H9 (cell line): Measurements from ENCODE around the gene ALPI. TPM values are rescaled to one million over a fixed set of nuclear protein-coding genes. Genes with fewer than 3 reads are reported as not detected.

Source experiments
- DNase-seq: peaks from one replicate; pipeline ENCODE4 v3.0.0-alpha.2; 2017
- H2AFZ ChIP-seq: one replicate; pipeline ENCODE4 v1.6.1; 2013; ENCODE audit warnings: mild to moderate bottlenecking, low read length, control low read depth, moderate library complexity
- H2AK5ac ChIP-seq: 2 replicates; pipeline ENCODE4 v1.6.1; 2013; ENCODE audit warnings: low read length, control low read depth, mixed read lengths; ENCODE audit not compliant: insufficient read length
- H2BK120ac ChIP-seq: one replicate; pipeline ENCODE4 v1.6.1; 2013; ENCODE audit warnings: low read depth, mild to moderate bottlenecking, low read length, control low read depth, inconsistent platforms; ENCODE audit not compliant: poor library complexity, severe bottlenecking
- H2BK12ac ChIP-seq: 2 replicates; pipeline ENCODE4 v1.6.1; 2013; ENCODE audit warnings: low read length, control low read depth, mixed read lengths, low read depth; ENCODE audit not compliant: insufficient read length
- H2BK15ac ChIP-seq: 2 replicates; pipeline ENCODE4 v1.6.1; 2013; ENCODE audit warnings: low read depth, low read length, control low read depth
- H2BK20ac ChIP-seq: one replicate; pipeline ENCODE4 v1.6.1; 2013; ENCODE audit warnings: low read depth, mild to moderate bottlenecking, low read length, control low read depth, inconsistent platforms; ENCODE audit not compliant: poor library complexity, severe bottlenecking
- H2BK5ac ChIP-seq: 2 replicates; pipeline ENCODE4 v1.6.1; 2013; ENCODE audit warnings: low read length, control low read depth, mixed read lengths; ENCODE audit not compliant: insufficient read length
- H3K14ac ChIP-seq: 2 replicates; pipeline ENCODE4 v1.6.1; 2013; ENCODE audit warnings: low read length, control low read depth; ENCODE audit not compliant: insufficient read depth
- H3K18ac ChIP-seq: 2 replicates; pipeline ENCODE4 v1.6.1; 2013; ENCODE audit warnings: low read depth, mild to moderate bottlenecking, mixed read lengths, low read length, control low read depth; ENCODE audit not compliant: insufficient read length
- H3K23ac ChIP-seq: 2 replicates; pipeline ENCODE4 v1.6.1; 2013; ENCODE audit warnings: low read length, control low read depth, mixed read lengths, low read depth; ENCODE audit not compliant: insufficient read length
- H3K23me2 ChIP-seq: 2 replicates; pipeline ENCODE4 v1.6.1; 2013; ENCODE audit warnings: low read depth, mild to moderate bottlenecking, mixed read lengths, low read length, control low read depth; ENCODE audit not compliant: insufficient read length, poor library complexity, severe bottlenecking
- H3K27ac ChIP-seq: 2 replicates; pipeline ENCODE4 v1.5.1; 2013; ENCODE audit warnings: low read length, control low read depth, mixed read lengths, low read depth; ENCODE audit not compliant: insufficient read length
- H3K27me3 ChIP-seq: 2 replicates; pipeline ENCODE4 v1.6.1; 2013; ENCODE audit warnings: low read length, control low read depth, inconsistent platforms; ENCODE audit not compliant: insufficient read depth
- H3K4ac ChIP-seq: 2 replicates; pipeline ENCODE4 v1.6.1; 2013; ENCODE audit warnings: low read depth, mild to moderate bottlenecking, control low read depth, inconsistent platforms, low read length, moderate library complexity
- H3K4me1 ChIP-seq: 2 replicates; pipeline ENCODE4 v1.6.1; 2013; ENCODE audit warnings: low read length, control low read depth, inconsistent platforms; ENCODE audit not compliant: insufficient read depth
- H3K4me2 ChIP-seq: 2 replicates; pipeline ENCODE4 v1.6.1; 2013; ENCODE audit warnings: low read length, control low read depth, mixed read lengths; ENCODE audit not compliant: insufficient read length, insufficient read depth
- H3K56ac ChIP-seq: 2 replicates; pipeline ENCODE4 v1.6.1; 2013; ENCODE audit warnings: low read depth, mild to moderate bottlenecking, mixed read lengths, low read length, control low read depth; ENCODE audit not compliant: insufficient read length
- H3K79me1 ChIP-seq: 2 replicates; pipeline ENCODE4 v1.6.1; 2013; ENCODE audit warnings: low read depth, mild to moderate bottlenecking, moderate library complexity, low read length, control low read depth, inconsistent platforms; ENCODE audit not compliant: insufficient read depth, poor library complexity, severe bottlenecking
- H3K79me2 ChIP-seq: 2 replicates; pipeline ENCODE4 v1.6.1; 2013; ENCODE audit warnings: low read length, control low read depth, inconsistent platforms; ENCODE audit not compliant: insufficient read depth
- H3K9ac ChIP-seq: 2 replicates; pipeline ENCODE4 v1.6.1; 2013; ENCODE audit warnings: low read length, control low read depth, mixed read lengths; ENCODE audit not compliant: insufficient read length; ENCODE audit errors: extremely low read depth
- H3K9me3 ChIP-seq: one replicate; pipeline ENCODE4 v1.6.1; 2013; ENCODE audit warnings: low read depth, low read length, inconsistent platforms; ENCODE audit not compliant: control insufficient read depth
- H3T11ph ChIP-seq: one replicate; pipeline ENCODE4 v1.6.1; 2013; ENCODE audit warnings: mild to moderate bottlenecking, low read length, control low read depth, inconsistent platforms
- H4K20me1 ChIP-seq: one replicate; pipeline ENCODE4 v1.6.1; 2013; ENCODE audit not compliant: control insufficient read depth, insufficient read length, insufficient read depth
- H4K5ac ChIP-seq: 2 replicates; pipeline ENCODE4 v1.6.1; 2013; ENCODE audit warnings: low read depth, mild to moderate bottlenecking, mixed read lengths, low read length, control low read depth; ENCODE audit not compliant: insufficient read length
- H4K8ac ChIP-seq: replicated peaks from 2 replicates; pipeline ENCODE4 v1.6.1; 2013; ENCODE audit warnings: low read length, control low read depth, mixed read lengths, low read depth; ENCODE audit not compliant: insufficient read length
- H4K91ac ChIP-seq: 2 replicates; pipeline ENCODE4 v1.6.1; 2013; ENCODE audit warnings: low read depth, mild to moderate bottlenecking, moderate library complexity, mixed read lengths, low read length, control low read depth; ENCODE audit not compliant: insufficient read length
- H3K27ac Mint-ChIP-seq, 3 experiments: 2 replicates in 2 of 3; 3 replicates in 1 of 3; pipeline ENCODE4 v1.8.0; 2020 to 2021; ENCODE audit warnings: mixed read lengths in 3 of 3, mild to moderate bottlenecking in 1 of 3, moderate library complexity in 1 of 3
- H3K27me3 Mint-ChIP-seq: 2 replicates; pipeline ENCODE4 v1.8.0; 2021; ENCODE audit warnings: low read depth, mild to moderate bottlenecking, moderate library complexity, mixed read lengths
- H3K36me3 Mint-ChIP-seq, 3 experiments: 2 replicates in 2 of 3; 3 replicates in 1 of 3; pipeline ENCODE4 v1.8.0; 2020 to 2021; ENCODE audit warnings: low read depth in 3 of 3, mixed read lengths in 3 of 3; ENCODE audit not compliant: insufficient read depth in 1 of 3
- H3K4me1 Mint-ChIP-seq, 2 experiments: 2 replicates each; pipeline ENCODE4 v1.8.0; 2020; ENCODE audit warnings: mixed read lengths in 2 of 2
- H3K4me3 Mint-ChIP-seq, 2 experiments: 2 replicates in 1 of 2; 3 replicates in 1 of 2; pipeline ENCODE4 v1.8.0; 2020 to 2021; ENCODE audit warnings: mild to moderate bottlenecking in 2 of 2, mixed read lengths in 2 of 2, moderate library complexity in 1 of 2
- H3K9me3 Mint-ChIP-seq, 2 experiments: 2 replicates in 1 of 2; 3 replicates in 1 of 2; pipeline ENCODE4 v1.8.0; 2020; ENCODE audit warnings: mild to moderate bottlenecking in 2 of 2, mixed read lengths in 2 of 2, moderate library complexity in 1 of 2
- WGBS: extraction: QIAGEN DNeasy Blood & Tissue Kit; methylation state at CpG from one replicate; pipeline ENCODE4 v1.1.7; 2013; ENCODE audit warnings: missing lambda C conversion rate, low lambda C conversion rate, mixed read lengths; ENCODE audit not compliant: insufficient read length; ENCODE audit errors: extremely low coverage; 5-methylcytosine and 5-hydroxymethylcytosine counted together
- total RNA-seq: library from RNA; stranded (reverse); gene quantifications from 2 replicates; pipeline ENCODE4 v1.2.1, GENCODE V29; 2021
- TF ChIP-seq, protein P1 (sequence below): fragments of 200-600 bp; sonication (generic); conservative IDR thresholded peaks from 3 replicates; pipeline ENCODE4 v1.8.0; 2021; ENCODE audit warnings: antibody characterized with exemption, mild to moderate bottlenecking

Gene ALPI
- total RNA-seq, 1 experiment from 2014 or later = not detected

DNA sequence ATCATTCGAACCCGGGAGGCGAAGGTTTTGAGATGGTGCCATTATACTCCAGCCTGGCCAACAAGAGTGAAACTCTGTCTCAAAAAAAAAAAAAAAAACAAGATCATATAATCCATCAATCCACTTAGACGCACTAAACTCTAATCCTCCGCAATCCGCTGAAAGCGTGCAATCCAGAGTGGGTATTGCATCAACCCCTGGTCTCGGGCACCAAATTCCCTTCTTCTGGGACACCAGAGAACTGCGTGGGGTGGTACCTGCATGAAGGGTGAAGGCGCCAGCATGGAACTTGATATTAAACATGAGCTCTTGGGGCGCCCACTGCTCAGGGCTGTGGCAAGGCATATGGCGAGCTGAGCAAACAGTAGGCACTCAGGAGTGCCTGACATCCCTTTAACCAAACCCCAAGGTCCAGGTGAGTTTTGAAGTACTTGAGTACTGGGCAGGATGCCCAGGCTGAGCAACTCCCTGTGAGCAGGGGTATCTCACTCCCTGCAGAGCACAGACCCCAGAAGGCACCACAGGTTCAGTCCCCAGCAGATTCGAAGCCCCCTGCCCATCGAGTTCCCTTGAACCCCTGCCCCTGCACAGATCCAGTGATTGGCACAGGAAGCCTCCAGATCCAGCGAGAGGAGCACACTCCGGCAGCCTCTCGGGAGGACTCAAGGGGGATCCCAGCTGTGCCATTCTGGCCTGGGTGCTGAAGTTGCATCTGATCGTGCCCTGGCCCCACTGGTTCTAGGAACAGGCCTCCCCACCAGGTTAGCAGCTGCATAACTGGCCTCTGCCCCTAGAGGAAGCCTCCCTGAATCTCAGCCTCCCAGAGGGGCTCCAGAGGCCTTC lies 8.0 kb downstream of the ALPI start:
- no CpG with 5 or more reads among the region's 18 CpGs for WGBS
- no peak overlapping the region for H2AK5ac ChIP-seq
- H4K8ac ChIP-seq = no peak overlapping the region
- H3K4ac ChIP-seq = no peak overlapping the region
- H3K27me3 ChIP-seq = no peaks in the 10 kb centered on the region
- H3T11ph ChIP-seq = no peak overlapping the region
- no peaks in the 10 kb centered on the region for H3K9me3 Mint-ChIP-seq
- H3K36me3 Mint-ChIP-seq = no peaks in the 10 kb centered on the region
- H3K27me3 Mint-ChIP-seq = peaks cover 41% of the 10 kb centered on the region
- no peak for DNase-seq
- no peak overlapping the region for H3K14ac ChIP-seq
- no peak overlapping the region for H3K4me3 Mint-ChIP-seq
- H3K4me1 Mint-ChIP-seq = no peaks in the 10 kb centered on the region
- no peak overlapping the region for H3K23ac ChIP-seq
- no peak overlapping the region for H2BK15ac ChIP-seq
- no peaks in the 10 kb centered on the region for H4K20me1 ChIP-seq
- H2BK5ac ChIP-seq = no peak overlapping the region
- H3K9ac ChIP-seq = no peak overlapping the region
- H2BK20ac ChIP-seq = no peak overlapping the region
- H3K27ac Mint-ChIP-seq = no peak overlapping the region
- H2BK120ac ChIP-seq = no peak overlapping the region
- H3K27ac ChIP-seq = no peak overlapping the region
- no peaks in the 10 kb centered on the region for H3K4me1 ChIP-seq
- H3K79me1 ChIP-seq = no peaks in the 10 kb centered on the region
- no peak overlapping the region for H4K91ac ChIP-seq
- H3K18ac ChIP-seq = no peak overlapping the region
- H3K23me2 ChIP-seq = no peaks in the 10 kb centered on the region
- no peak overlapping the region for H2BK12ac ChIP-seq
- H2AFZ ChIP-seq = no peak overlapping the region
- no peaks in the 10 kb centered on the region for H3K9me3 ChIP-seq
- H3K56ac ChIP-seq = no peak overlapping the region
- no peaks in the 10 kb centered on the region for H3K79me2 ChIP-seq
- H4K5ac ChIP-seq = no peak overlapping the region
- TF ChIP-seq, protein P1, sequence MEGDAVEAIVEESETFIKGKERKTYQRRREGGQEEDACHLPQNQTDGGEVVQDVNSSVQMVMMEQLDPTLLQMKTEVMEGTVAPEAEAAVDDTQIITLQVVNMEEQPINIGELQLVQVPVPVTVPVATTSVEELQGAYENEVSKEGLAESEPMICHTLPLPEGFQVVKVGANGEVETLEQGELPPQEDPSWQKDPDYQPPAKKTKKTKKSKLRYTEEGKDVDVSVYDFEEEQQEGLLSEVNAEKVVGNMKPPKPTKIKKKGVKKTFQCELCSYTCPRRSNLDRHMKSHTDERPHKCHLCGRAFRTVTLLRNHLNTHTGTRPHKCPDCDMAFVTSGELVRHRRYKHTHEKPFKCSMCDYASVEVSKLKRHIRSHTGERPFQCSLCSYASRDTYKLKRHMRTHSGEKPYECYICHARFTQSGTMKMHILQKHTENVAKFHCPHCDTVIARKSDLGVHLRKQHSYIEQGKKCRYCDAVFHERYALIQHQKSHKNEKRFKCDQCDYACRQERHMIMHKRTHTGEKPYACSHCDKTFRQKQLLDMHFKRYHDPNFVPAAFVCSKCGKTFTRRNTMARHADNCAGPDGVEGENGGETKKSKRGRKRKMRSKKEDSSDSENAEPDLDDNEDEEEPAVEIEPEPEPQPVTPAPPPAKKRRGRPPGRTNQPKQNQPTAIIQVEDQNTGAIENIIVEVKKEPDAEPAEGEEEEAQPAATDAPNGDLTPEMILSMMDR = no peak
- no peak overlapping the region for H3K4me2 ChIP-seq
